Neural progenitor cell (in vitro differentiated cells): ENCODE measurements around the gene NOM1.

Source experiments
- EZH2 ChIP-seq: fragments of 200-600 bp; sonication (generic); IDR thresholded peaks from 2 replicates; pipeline ENCODE4 v1.6.1; 2017; ENCODE audit warnings: antibody characterized with exemption, mild to moderate bottlenecking, moderate library complexity
- TF ChIP-seq, protein P1 (sequence below): fragments of 200-600 bp; sonication (generic); IDR thresholded peaks from 2 replicates; pipeline ENCODE4 v1.5.1; 2017; ENCODE audit warnings: antibody characterized with exemption, mild to moderate bottlenecking

DNA sequence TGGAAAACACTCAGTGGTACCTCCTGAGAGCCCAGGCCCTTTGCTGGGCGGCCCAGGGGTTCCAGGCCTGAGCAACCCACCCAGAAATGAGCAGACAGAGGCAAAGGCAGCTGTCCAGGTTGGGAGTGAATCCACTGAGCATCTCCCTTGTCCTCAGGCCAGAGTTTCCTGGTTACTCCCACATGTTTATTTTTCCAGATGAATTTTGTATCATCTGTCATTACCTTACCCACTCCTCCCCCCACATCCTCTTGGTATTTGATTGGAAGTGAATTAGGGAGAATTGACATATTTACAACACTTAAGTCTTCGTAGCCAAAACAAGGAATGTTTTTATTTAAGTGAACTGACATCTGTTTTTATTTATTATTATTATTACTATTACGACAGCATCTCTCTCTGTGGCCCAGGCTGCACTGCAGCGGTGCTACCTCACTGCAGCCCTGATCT lies 43.3 kb upstream of the NOM1 start:
- no peak for TF ChIP-seq EZH2
- TF ChIP-seq, protein P1, sequence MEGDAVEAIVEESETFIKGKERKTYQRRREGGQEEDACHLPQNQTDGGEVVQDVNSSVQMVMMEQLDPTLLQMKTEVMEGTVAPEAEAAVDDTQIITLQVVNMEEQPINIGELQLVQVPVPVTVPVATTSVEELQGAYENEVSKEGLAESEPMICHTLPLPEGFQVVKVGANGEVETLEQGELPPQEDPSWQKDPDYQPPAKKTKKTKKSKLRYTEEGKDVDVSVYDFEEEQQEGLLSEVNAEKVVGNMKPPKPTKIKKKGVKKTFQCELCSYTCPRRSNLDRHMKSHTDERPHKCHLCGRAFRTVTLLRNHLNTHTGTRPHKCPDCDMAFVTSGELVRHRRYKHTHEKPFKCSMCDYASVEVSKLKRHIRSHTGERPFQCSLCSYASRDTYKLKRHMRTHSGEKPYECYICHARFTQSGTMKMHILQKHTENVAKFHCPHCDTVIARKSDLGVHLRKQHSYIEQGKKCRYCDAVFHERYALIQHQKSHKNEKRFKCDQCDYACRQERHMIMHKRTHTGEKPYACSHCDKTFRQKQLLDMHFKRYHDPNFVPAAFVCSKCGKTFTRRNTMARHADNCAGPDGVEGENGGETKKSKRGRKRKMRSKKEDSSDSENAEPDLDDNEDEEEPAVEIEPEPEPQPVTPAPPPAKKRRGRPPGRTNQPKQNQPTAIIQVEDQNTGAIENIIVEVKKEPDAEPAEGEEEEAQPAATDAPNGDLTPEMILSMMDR: no peak
